Muscle of back (tissue), 13 donors: ENCODE results near the gene CDC42SE2. TPM values are rescaled to one million over a fixed set of nuclear protein-coding genes. Genes with fewer than 3 reads are reported as not detected.

Source experiments
- DNase-seq, 3 donors: peaks; one replicate each; pipeline versions ENCODE4 v3.0.0 to v3.0.0-alpha.2; 2013
- long read RNA-seq, 9 donors: transcript quantifications; one replicate each; lab custom pipeline, GENCODE V29; 2026
- polyA plus RNA-seq, 10 donors: library from polyadenylated mRNA; unstranded; fragments of 120-200 nt; gene quantifications; one replicate each; pipeline ENCODE4 v1.2.1, GENCODE V29; 2013; ENCODE audit not compliant: insufficient read length in 10 of 10

CDC42SE2 gene
- polyA plus RNA-seq = 10 to 100 TPM; 20.2 to 30.8 (median 26.4) TPM
- long read RNA-seq, donor 1, partial matches to known transcripts = 0 of 1 reads
- long read RNA-seq, donor 1, other reads (novel, unspliced or antisense) = 0 of 1 reads
- long read RNA-seq, donor 2, partial matches to known transcripts = 12 of 13 reads
- long read RNA-seq, donor 2, other reads (novel, unspliced or antisense) = 0 of 13 reads
- long read RNA-seq, donor 3 = 0 reads
- long read RNA-seq, donor 4, partial matches to known transcripts = 8 of 11 reads
- long read RNA-seq, donor 4, other reads (novel, unspliced or antisense) = 0 of 11 reads
- long read RNA-seq, donor 5, partial matches to known transcripts = 5 of 7 reads
- long read RNA-seq, donor 5, other reads (novel, unspliced or antisense) = 0 of 7 reads
- long read RNA-seq, donor 6, transcript CDC42SE2-201 (6 exons, 3,591 nt) = major isoform, 5 of 16 reads
- long read RNA-seq, donor 6, partial matches to known transcripts = 5 of 16 reads
- long read RNA-seq, donor 6, other reads (novel, unspliced or antisense) = 5 of 16 reads
- long read RNA-seq, donor 7, partial matches to known transcripts = 0 of 2 reads
- long read RNA-seq, donor 7, other reads (novel, unspliced or antisense) = 0 of 2 reads
- long read RNA-seq, donor 8, partial matches to known transcripts = 0 of 2 reads
- long read RNA-seq, donor 8, other reads (novel, unspliced or antisense) = 0 of 2 reads
- long read RNA-seq, donor 9 = 0 reads

- peak; percentile 91 to 96 (median 93) for DNase-seq
These were observed at the start of gene CDC42SE2 for GRCh38 chr5:131263648-131264450. CDC42SE2 (plus strand) TSS chr5:131264053; CDS start chr5:131359494, 95,441 bp downstream.

GRCh38 chr5:131214609-131215227 is 49.1 kb upstream of the CDC42SE2 start:
- peak in 1 of 3 donors; percentile 18 for DNase-seq

DNA sequence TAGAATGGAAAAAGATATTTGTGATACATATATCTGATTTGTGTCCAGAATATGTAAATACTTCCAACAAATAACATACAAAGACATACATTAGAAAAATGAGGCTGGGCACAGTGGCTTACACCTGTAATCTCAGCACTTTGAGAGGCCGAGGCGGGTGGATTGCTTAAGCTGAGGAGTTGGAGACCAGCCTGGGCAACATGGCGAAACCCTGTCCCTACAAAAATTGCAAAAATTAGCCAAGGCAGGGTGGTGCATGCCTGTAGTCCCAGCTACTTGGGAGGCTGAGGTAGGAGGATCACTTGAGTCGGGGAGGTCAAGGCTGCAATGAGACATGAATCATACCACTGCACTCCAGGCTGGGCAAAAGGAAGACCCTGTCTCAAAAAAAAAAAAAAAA is 46.1 kb upstream of the CDC42SE2 start:
- no peak for DNase-seq

DNA sequence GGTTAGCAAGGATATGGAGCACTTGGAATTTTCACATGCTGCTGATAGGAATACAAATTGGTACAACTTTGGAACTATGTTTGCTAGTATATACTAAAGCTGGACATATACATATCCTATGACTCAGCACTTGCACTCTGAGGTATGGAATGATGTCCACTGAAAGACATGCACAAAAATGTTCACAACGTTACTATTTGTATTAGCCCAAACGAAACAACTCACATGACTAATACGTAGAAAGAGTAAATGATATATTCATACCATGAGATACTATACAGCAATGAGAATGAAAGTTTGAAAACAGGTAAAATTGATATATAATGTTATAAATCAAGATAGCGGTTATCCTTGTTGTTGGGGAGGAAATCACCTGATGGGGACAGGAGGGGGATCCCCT is 45.5 kb upstream of the CDC42SE2 start:
- DNase-seq = no peak

DNA sequence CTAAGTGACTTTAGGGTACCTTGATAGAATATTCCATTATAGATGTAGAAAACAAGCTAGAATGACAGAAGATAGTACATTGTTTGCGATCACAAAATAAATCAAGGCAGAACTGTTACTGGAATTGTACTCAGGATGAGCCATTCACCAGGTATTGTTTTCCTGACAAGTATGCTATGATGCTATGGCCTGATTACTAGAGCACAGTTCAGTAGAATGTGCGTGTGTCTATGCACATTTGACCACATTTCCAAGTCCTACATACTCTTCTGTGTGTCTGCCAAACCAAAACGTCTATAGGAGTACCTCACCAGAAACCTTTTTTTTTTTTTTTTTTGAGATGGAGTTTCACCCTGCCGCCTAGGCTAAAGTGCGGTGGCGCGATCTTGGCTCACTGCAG is 43.3 kb upstream of the CDC42SE2 start:
- no peak for DNase-seq

DNA sequence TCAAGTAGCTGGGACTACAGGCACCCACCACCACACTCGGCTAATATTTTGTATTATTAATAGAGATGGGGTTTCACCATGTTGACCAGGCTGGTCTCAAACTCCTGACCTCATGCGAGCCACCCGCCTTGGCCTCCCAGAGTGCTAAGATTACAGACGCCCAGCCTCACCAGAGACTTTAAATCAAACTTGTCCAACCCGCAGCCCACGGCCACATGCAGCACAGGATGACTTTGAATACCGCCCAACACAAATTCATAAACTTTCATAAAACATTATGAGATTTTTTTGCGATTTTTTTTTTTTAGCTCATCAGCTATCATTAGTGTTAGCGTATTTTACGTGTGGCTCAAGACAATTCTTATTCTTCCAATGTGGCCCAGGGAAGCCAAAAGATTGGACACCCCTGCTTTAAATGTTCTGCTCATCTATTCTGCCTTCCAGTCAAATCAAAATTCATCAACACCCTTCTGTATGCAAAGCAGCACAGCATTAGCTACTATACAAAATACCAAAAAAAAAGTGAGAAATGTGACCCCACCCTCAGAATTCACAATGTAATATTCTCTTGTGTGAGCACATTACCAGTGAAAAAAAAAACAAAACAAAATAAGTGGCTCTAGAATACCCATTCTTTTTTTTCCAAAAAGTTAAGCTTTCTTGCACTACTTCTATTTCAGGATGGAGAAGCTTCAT is 42.7 kb upstream of the CDC42SE2 start:
- no peak for DNase-seq

- no peak for DNase-seq
These were observed 42.0 kb upstream of the CDC42SE2 start for GRCh38 chr5:131221888-131222287.

- no peak for DNase-seq
These were observed 41.1 kb upstream of the CDC42SE2 start for GRCh38 chr5:131222731-131223130.

- no peak for DNase-seq
These were observed 40.0 kb upstream of the CDC42SE2 start for GRCh38 chr5:131223751-131224386.

GRCh38 chr5:131224387-131225201 is 39.3 kb upstream of the CDC42SE2 start:
- peak in 2 of 3 donors; percentile 12 to 33 for DNase-seq

GRCh38 chr5:131225282-131225974 is 38.4 kb upstream of the CDC42SE2 start:
- no peak for DNase-seq

DNA sequence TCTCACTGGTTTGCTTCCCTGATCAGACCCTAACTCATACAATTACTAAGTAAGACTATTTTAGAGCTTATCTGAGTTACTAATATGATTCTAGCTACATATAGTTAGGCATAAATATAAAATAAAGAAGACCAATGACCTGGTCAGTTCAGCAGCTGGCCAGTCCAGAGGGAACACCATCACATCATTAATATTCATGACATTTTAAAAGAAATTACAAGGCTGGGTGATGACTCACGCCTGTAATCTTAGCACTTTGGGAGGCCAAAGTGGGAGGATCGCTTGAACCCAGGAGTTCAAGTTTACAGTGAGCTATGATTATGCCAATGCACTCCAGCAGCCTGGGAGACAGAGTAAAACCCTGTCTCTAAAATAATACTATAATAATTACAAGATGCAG is 37.0 kb upstream of the CDC42SE2 start:
- no peak for DNase-seq

DNA sequence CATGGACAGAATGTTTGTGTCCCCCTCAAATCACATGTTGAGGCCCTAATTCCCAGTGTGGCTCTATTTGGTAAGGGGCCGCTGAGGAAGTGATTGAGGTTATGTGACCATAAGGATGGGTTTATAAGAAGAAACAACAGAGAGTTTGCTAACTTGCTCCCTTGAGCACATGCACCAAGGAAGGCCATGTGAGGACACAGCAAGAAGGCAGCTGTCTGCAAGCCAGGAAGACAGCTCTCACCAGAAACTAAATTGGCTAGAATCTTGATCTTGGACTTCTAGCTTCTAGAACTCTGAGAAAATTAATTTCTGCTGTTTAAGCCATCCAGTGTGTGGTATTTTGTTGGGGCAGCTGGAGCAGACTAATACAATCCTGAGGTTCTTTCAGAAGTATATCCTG is 35.2 kb upstream of the CDC42SE2 start:
- no peak for DNase-seq

- DNase-seq = no peak
These were observed 34.2 kb upstream of the CDC42SE2 start for GRCh38 chr5:131229623-131230022.

GRCh38 chr5:131230406-131230805 is 33.4 kb upstream of the CDC42SE2 start:
- DNase-seq = no peak

GRCh38 chr5:131239686-131240085 is 24.2 kb upstream of the CDC42SE2 start:
- no peak for DNase-seq

GRCh38 chr5:131242728-131243255 is 21.1 kb upstream of the CDC42SE2 start:
- peak in 1 of 3 donors; percentile 52 for DNase-seq

- no peak for DNase-seq
These were observed 18.5 kb upstream of the CDC42SE2 start for GRCh38 chr5:131245312-131245711.

- DNase-seq = no peak
These were observed 17.9 kb upstream of the CDC42SE2 start for GRCh38 chr5:131245948-131246347.
